Measurements from ENCODE around the gene NPHP4. TPM values are rescaled to one million over a fixed set of nuclear protein-coding genes. Genes with fewer than 3 reads are reported as not detected.

The NPHP4 gene
- total RNA-seq, 4 donors from 2014 or later, result 9.2 to 35.5 (median 18.3) TPM

DNA sequence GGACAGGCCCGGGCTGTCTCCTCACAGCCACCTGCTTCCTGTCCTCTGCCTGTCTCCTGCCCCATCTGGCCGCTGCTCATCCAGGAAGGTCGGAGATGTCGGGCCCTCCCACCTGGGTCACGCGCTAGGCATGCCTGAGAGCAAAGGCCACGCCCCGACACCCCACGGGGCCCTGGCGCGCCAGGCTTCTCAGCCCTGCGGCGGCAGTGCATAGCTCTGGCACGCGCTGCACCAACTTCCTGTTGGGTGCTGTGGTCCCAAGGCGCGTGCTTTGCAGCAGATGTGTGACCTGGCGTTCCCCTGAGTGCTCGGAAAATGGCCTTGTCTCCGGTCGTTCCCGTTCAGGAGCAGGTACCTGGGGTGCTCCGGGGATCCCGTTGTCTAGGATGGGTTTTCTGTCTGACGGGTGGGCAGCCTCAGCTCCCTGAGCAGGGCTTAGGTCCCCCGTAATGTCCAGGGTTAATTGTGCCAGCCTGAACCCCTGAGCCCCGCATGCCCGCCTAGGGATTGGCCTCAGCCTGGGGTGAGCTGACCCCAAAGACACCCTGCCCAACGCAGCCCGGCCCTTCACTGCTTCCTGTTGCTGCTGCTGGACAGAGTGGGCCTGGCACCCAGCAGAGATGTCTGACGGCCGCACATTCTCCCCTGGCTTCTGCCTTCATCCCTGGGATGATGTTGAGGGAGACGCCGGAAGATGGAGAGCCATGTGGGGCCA lies 34.0 kb upstream of the NPHP4 start:
- Histone ChIP-seq H3K27me3 (no peaks in the 10 kb centered on the region), H3K4me1 (peaks cover 0 to 20% (median 10%) of the 10 kb centered on the region in 4 donors), H3K36me3 (no peaks in the 10 kb centered on the region), H3K4me3 (peak overlapping the region; percentile 44 to 58 (median 51)), H3K27ac (peak overlapping the region; percentile 61 to 88 (median 78)), H3K9me3 (no peaks in the 10 kb centered on the region)
- TF ChIP-seq, protein P1, sequence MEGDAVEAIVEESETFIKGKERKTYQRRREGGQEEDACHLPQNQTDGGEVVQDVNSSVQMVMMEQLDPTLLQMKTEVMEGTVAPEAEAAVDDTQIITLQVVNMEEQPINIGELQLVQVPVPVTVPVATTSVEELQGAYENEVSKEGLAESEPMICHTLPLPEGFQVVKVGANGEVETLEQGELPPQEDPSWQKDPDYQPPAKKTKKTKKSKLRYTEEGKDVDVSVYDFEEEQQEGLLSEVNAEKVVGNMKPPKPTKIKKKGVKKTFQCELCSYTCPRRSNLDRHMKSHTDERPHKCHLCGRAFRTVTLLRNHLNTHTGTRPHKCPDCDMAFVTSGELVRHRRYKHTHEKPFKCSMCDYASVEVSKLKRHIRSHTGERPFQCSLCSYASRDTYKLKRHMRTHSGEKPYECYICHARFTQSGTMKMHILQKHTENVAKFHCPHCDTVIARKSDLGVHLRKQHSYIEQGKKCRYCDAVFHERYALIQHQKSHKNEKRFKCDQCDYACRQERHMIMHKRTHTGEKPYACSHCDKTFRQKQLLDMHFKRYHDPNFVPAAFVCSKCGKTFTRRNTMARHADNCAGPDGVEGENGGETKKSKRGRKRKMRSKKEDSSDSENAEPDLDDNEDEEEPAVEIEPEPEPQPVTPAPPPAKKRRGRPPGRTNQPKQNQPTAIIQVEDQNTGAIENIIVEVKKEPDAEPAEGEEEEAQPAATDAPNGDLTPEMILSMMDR (IDR thresholded peaks at IDR 0.05), result no peak
- TF ChIP-seq POLR2A (IDR thresholded peaks at IDR 0.05), result peak; percentile 65 to 81
- peak; percentile 90 to 99 (median 99) for DNase-seq

DNA sequence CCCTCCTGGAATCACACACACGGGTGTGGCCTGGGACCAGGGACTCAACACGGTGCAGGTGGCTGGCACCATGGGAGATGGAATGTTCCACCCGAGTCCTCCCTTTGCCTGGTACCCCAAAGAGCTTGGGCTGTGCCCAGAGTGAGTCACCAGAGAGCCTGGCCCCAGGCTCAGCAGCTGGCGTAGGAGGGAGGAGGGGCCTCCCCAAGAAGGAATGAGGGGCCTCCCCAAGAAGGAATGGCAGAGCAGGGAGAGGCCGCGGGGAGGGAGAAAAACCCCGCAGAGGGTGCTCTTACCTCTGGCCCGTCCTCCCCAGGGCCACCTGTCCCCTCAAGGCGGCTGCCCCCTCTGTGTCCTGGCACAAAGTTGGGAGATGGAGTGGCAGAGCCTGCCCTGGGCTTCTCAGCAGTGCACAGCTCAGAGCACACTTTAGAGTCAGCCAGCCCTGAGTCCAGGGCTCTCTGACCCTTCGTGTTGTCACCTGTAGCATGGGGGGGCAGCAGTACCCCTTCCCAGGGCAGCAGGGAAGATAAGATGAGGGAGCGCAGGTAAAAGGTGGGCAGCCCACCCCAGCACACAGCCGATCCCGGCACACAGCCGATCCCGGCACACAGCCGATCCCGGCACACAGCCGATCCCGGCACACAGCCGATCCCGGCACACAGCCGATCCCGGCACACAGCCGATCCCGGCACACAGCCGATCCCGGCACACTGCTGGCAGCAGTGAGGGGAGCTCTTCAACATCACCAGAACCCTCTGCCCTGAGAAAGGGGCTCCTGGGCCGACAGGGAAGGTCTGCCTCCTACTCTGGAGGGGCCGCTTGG lies 33.3 kb upstream of the NPHP4 start:
- peak in 1 of 3 donors; percentile 57 for DNase-seq
- Histone ChIP-seq H3K36me3 (no peaks in the 10 kb centered on the region), H3K4me3 (peak overlapping the region; percentile 44 to 58 (median 51)), H3K27me3 (no peaks in the 10 kb centered on the region), H3K27ac (peak overlapping the region; percentile 56 to 88 (median 69)), H3K9me3 (no peaks in the 10 kb centered on the region), H3K4me1 (peaks cover 0 to 20% (median 10%) of the 10 kb centered on the region in 4 donors)
- TF ChIP-seq, protein P1 (IDR thresholded peaks at IDR 0.05), result no peak
- TF ChIP-seq POLR2A (IDR thresholded peaks at IDR 0.05), result no peak

DNA sequence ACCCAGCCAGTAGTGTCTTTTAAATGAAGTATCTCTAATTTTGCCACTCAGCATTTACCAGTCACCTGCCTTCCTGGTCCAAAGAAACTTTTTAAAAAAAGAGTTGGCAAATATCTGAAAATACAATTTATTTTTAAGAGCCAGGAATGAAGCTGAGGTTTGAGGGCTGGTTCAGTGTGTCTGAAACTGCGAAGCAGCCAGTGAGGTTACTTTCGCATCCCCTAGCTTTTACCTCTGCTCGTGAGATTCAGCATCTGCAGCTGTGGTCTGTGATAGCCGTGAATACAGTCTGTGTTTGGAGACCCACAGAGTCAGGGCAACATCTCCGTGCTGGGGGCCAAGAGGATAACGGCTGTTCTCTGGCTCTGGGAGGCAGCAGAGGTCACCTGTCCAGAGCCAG lies 32.2 kb upstream of the NPHP4 start:
- Histone ChIP-seq H3K27me3 (no peaks in the 10 kb centered on the region), H3K4me3 (no peak overlapping the region), H3K9me3 (no peaks in the 10 kb centered on the region), H3K4me1 (peaks cover 0 to 20% (median 10%) of the 10 kb centered on the region in 4 donors), H3K36me3 (no peaks in the 10 kb centered on the region), H3K27ac (no peak overlapping the region)
- DNase-seq, result no peak
- TF ChIP-seq, protein P1 (IDR thresholded peaks at IDR 0.05), result no peak
- no peak for TF ChIP-seq POLR2A (IDR thresholded peaks at IDR 0.05)

DNA sequence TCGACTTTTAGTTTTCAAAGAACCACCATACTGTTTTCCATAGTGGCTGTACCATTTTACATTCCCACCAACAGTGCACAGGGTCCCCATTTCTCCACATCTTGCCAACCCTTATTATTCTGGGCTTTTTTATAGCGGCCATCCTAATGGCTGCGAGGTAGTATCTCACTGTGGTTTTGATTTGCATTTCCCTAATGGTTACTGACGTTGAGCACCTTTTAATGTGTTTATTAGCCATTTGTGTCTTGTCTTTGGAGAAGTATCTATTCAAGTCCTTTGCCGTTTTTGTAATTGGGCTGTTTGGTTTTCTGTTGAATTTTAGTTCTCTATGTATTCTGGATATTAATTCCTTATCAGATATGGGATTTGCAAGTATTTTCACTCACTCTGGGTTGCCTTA lies 31.1 kb upstream of the NPHP4 start:
- H3K4me3 ChIP-seq, result no peak overlapping the region
- H3K9me3 ChIP-seq, result no peaks in the 10 kb centered on the region
- DNase-seq, result no peak
- H3K36me3 ChIP-seq, result no peaks in the 10 kb centered on the region
- no peak overlapping the region for H3K27ac ChIP-seq
- TF ChIP-seq POLR2A (IDR thresholded peaks at IDR 0.05), result no peak
- TF ChIP-seq, protein P1 (IDR thresholded peaks at IDR 0.05), result no peak
- peaks cover 0 to 14% (median 7%) of the 10 kb centered on the region in 4 donors for H3K4me1 ChIP-seq
- H3K27me3 ChIP-seq, result no peaks in the 10 kb centered on the region

DNA sequence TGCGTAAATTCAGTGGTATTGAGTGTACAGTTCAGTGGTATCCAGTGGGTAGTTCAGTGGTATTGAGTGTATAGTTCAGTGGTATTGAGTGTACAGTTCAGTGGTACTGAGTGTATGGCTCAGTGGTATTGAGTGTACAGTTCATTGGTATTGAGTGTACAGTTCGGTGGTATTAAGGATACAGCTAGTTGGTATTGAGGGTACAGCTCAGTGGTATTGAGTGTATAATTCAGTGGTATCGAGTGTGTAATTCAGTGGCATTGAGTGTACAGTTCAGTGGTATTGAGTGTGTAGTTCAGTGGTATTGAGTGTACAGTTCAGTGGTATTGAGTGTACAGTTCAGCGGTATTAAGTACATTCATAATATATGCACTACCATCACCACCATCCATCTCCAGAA lies 30.0 kb upstream of the NPHP4 start:
- H3K4me3 ChIP-seq, result no peak overlapping the region
- no peaks in the 10 kb centered on the region for H3K27me3 ChIP-seq
- no peak overlapping the region for H3K27ac ChIP-seq
- no peak for TF ChIP-seq POLR2A (IDR thresholded peaks at IDR 0.05)
- TF ChIP-seq, protein P1 (IDR thresholded peaks at IDR 0.05), result no peak
- peaks cover 0 to 9% (median 4%) of the 10 kb centered on the region in 4 donors for H3K4me1 ChIP-seq
- H3K36me3 ChIP-seq, result no peaks in the 10 kb centered on the region
- no peaks in the 10 kb centered on the region for H3K9me3 ChIP-seq
- no peak for DNase-seq
